ENCODE results near the gene DIP2C.
"Not testable (repeated sequence)": the region's sequence is repeated elsewhere in the genome, so short reads cannot be mapped to it uniquely, and the experiment has no call there.

GRCh38 chr10:678662-679005 is 10.8 kb downstream of the DIP2C start:
- not testable (repeated sequence) for TF ChIP-seq POLR2A, CTCF (IDR thresholded peaks at IDR 0.05)

All from testis (tissue), 2 donors.